Upper lobe of right lung (tissue), 1 donor: ENCODE results near the gene SLC35F3. TPM values are rescaled to one million over a fixed set of nuclear protein-coding genes. Genes with fewer than 3 reads are reported as not detected.

ENCODE experiments used
- ATAC-seq: fragments of 200-7000 bp; cut with Tn5 transposase; one replicate; pipeline ENCODE4 v1.9.1; 2020; ENCODE audit warnings: mild to moderate bottlenecking, moderate library complexity
- DNase-seq: peaks from one replicate; pipeline ENCODE4 v3.0.0-alpha.2; 2020
- H3K27ac ChIP-seq: fragments of 200-600 bp; one replicate; pipeline ENCODE4 v1.8.0; 2022
- H3K27me3 ChIP-seq: fragments of 200-600 bp; one replicate; pipeline ENCODE4 v1.8.0; 2022; ENCODE audit warnings: mild to moderate bottlenecking
- H3K36me3 ChIP-seq: fragments of 200-600 bp; one replicate; pipeline ENCODE4 v1.8.0; 2022
- H3K4me1 ChIP-seq: fragments of 200-600 bp; one replicate; pipeline ENCODE4 v1.8.0; 2022
- H3K4me3 ChIP-seq: fragments of 200-600 bp; one replicate; pipeline ENCODE4 v1.8.0; 2022; ENCODE audit warnings: mild to moderate bottlenecking
- H3K9me3 ChIP-seq: fragments of 200-600 bp; one replicate; pipeline ENCODE4 v1.8.0; 2022
- intact Hi-C: fragments of 100-400 bp; cut with DNase I; formaldehyde crosslinking; loops from one replicate; pipeline ENCODE4 v1.11.0; 2022
- total RNA-seq: library from RNA; stranded (reverse); fragmentation: NEBNext Ultra II Directional; extraction: Animal tissue kit (Norgen Biotek cat#: 25700); gene quantifications from one replicate; pipeline ENCODE4 v1.2.1, GENCODE V29; 2021
- TF ChIP-seq, protein P1 (sequence below): fragments of 200-600 bp; IDR thresholded peaks from one replicate; pipeline ENCODE4 v1.8.0; 2022; ENCODE audit warnings: antibody characterized with exemption
- donor health status: DM: no; HTN: yes; CAD: no; lungs with severe emphysema.

SLC35F3 gene
- total RNA-seq, 1 donor from 2014 or later = 0.29 TPM

DNA sequence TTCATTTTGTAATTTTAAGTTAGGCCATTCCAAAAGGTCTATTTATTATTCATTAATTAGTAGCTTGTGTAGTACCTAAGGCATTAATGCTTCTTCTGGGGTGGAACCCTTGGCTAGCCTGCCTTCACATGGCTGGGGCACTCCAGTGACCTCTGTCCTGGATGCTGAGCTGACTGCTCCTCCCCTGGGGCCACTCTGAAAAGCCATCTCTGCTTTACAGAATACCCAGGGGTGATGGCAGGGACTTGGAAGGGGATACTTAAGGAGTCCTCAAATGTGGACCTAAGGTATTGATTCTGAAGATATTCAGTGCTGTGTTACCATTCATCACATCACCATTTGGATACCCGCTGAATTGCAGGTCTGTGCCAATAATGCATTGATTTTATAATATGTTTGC, 281.0 kb downstream of the SLC35F3 start:
- Histone ChIP-seq H3K4me1 (no peaks in the 10 kb centered on the region), H3K4me3 (no peak overlapping the region), H3K9me3 (no peaks in the 10 kb centered on the region), H3K27ac (no peak overlapping the region), H3K27me3 (peaks cover under 1% of the 10 kb centered on the region), H3K36me3 (no peaks in the 10 kb centered on the region)
- ATAC-seq = no peak
- intact Hi-C loops = no loop called here
- no peak for DNase-seq
- TF ChIP-seq, protein P1, sequence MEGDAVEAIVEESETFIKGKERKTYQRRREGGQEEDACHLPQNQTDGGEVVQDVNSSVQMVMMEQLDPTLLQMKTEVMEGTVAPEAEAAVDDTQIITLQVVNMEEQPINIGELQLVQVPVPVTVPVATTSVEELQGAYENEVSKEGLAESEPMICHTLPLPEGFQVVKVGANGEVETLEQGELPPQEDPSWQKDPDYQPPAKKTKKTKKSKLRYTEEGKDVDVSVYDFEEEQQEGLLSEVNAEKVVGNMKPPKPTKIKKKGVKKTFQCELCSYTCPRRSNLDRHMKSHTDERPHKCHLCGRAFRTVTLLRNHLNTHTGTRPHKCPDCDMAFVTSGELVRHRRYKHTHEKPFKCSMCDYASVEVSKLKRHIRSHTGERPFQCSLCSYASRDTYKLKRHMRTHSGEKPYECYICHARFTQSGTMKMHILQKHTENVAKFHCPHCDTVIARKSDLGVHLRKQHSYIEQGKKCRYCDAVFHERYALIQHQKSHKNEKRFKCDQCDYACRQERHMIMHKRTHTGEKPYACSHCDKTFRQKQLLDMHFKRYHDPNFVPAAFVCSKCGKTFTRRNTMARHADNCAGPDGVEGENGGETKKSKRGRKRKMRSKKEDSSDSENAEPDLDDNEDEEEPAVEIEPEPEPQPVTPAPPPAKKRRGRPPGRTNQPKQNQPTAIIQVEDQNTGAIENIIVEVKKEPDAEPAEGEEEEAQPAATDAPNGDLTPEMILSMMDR = no peak

DNA sequence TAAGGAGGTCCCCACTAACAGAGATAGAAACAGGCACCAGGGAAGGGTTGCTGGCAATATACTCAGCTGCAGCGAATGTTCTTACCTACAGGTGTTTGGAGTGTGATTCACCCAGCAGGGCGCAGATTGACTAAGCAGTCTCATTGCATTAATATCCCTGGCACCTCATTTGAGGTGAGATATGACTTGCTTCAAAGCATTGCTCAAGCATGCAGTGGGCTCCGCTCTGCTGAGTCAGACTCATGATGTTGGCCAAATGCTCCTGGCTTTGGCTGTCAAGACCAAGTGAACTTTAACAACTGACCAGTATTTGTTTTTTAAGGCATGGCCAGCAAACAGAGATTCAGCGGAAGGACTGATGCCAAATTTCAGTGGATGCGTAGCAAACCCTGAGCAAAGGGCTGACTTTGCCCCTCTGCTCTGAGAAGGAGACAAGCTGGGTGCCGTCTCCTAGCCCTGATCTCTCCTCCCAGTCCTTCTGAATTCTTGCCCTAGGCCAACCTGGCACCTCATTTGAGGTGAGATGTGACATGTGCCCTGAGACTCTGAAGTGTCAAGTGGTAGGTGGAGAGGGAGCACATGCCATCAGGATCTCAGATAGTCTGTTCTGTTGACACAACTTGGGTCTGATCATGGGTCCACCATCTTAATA, 281.7 kb downstream of the SLC35F3 start:
- TF ChIP-seq, protein P1 = no peak
- ATAC-seq = no peak
- DNase-seq = no peak
- H3K4me1 ChIP-seq = no peaks in the 10 kb centered on the region
- no peaks in the 10 kb centered on the region for H3K36me3 ChIP-seq
- no peaks in the 10 kb centered on the region for H3K27me3 ChIP-seq
- no peak overlapping the region for H3K27ac ChIP-seq
- no peak overlapping the region for H3K4me3 ChIP-seq
- no peaks in the 10 kb centered on the region for H3K9me3 ChIP-seq
- intact Hi-C loops = no loop called here

DNA sequence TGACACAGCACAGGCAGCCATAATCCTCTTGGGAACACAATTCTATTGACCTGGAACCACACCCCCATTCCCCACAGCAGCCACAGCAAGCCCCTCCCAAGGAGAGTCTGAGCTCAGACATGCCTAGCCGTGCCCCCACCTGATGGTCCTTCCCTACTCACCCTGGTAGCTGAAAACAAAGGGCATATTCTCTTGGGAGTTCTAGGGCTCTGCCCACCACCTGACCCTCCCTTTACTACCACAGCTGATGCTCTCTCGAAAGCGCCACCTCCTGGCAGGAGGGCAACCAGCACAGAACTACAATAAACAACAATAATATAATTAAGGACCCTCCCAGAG, 283.9 kb downstream of the SLC35F3 start:
- intact Hi-C loops = no loop called here
- no peaks in the 10 kb centered on the region for H3K36me3 ChIP-seq
- H3K4me1 ChIP-seq = no peaks in the 10 kb centered on the region
- no peak overlapping the region for H3K4me3 ChIP-seq
- no peaks in the 10 kb centered on the region for H3K27me3 ChIP-seq
- no peak overlapping the region for H3K27ac ChIP-seq
- TF ChIP-seq, protein P1 = no peak
- H3K9me3 ChIP-seq = peaks cover 8% of the 10 kb centered on the region
- ATAC-seq (no peak), DNase-seq (no peak)

DNA sequence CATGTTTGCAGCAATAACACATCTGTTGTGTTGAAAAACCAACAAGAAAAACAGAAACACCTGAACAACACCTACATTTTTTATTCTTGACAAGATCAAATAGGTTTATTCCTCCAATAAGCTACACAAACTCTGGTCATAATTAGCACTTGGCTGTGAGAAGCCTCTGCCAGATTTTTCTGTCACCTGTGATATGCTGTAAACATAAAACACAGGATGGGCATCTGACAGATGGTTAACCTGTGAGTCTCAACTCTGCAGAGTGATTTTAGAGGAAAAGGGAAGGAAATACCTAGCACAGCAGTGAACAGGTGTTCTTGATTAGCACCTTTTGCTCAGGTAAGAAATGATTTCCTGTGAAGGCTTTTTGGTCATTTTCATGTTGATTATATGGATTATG, 293.4 kb downstream of the SLC35F3 start:
- intact Hi-C loops = no loop called here
- TF ChIP-seq, protein P1 = no peak

DNA sequence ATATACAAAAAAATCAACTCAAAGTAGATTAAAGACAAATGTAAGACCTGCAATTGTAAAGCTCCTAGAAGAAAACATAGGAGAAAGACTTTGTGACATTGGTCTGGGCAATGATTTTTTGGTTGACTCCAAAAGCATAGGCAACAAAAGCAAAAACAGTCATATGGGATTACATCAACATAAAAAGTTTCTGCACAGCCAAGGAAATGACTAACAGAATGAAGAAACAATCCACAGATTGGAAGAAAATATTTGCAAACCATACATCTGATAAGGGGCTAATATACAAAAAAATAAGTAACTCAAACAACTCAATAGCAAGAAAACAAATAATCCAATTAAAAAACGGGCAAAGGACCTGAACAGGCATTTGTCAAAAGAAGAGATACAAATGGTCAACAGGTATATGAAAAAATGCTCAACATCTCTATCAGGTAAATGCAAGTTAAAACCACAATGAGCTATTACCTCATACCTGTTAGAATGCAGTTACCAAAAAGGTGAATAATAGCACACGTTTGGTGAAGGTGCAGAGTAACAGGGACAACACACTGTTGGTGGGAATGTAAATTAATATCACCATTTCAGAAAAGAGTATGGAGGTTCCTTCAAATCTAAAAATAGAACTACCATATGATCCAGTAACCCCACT, 295.1 kb downstream of the SLC35F3 start:
- Histone ChIP-seq H3K4me1 (no peaks in the 10 kb centered on the region), H3K9me3 (no peaks in the 10 kb centered on the region), H3K36me3 (no peaks in the 10 kb centered on the region), H3K27ac (no peak overlapping the region), H3K4me3 (no peak overlapping the region), H3K27me3 (no peaks in the 10 kb centered on the region)
- DNase-seq (no peak), ATAC-seq (no peak)
- TF ChIP-seq, protein P1 = no peak
- intact Hi-C loops = no loop called here

More for the DNA sequence above, 293.4 kb downstream of the SLC35F3 start:
- DNase-seq = no peak
- H3K4me1 ChIP-seq = no peaks in the 10 kb centered on the region
- H3K9me3 ChIP-seq = no peaks in the 10 kb centered on the region
- ATAC-seq = no peak
- no peak overlapping the region for H3K27ac ChIP-seq
- no peak overlapping the region for H3K4me3 ChIP-seq
- H3K27me3 ChIP-seq = no peaks in the 10 kb centered on the region
- no peaks in the 10 kb centered on the region for H3K36me3 ChIP-seq
